HG03342 (cell line): ENCODE measurements around the gene IGBP1.
A peak's percentile ranks its signal among the peaks of the same experiment; 100 is the strongest.
"Not testable (repeated sequence)": the region's sequence is repeated elsewhere in the genome, so short reads cannot be mapped to it uniquely, and the experiment has no call there.

Experiments
- ATAC-seq: cut with Tn5 transposase; IDR thresholded peaks from one replicate; pipeline ENCODE4 v1.9.1; 2021; ENCODE audit warnings: mild to moderate bottlenecking, moderate library complexity; ENCODE audit not compliant: unreplicated experiment

The IGBP1 gene

GRCh38 chrX:70166601-70167590 is 33.6 kb downstream of the IGBP1 start:
- no peak for ATAC-seq

- ATAC-seq, result no peak
Measured at GRCh38 chrX:70168238-70169188, 35.3 kb downstream of the IGBP1 start.

- ATAC-seq, result no peak
Measured at GRCh38 chrX:70169281-70169680, 36.0 kb downstream of the IGBP1 start.

GRCh38 chrX:70171624-70172023 is 38.4 kb downstream of the IGBP1 start:
- no peak for ATAC-seq

GRCh38 chrX:70172221-70172620 is 39.0 kb downstream of the IGBP1 start:
- no peak for ATAC-seq

GRCh38 chrX:70172964-70173363 is 39.7 kb downstream of the IGBP1 start:
- ATAC-seq, result no peak

GRCh38 chrX:70174754-70175153 is 41.5 kb downstream of the IGBP1 start:
- ATAC-seq, result no peak

- no peak for ATAC-seq
Measured at GRCh38 chrX:70175338-70175737, 42.1 kb downstream of the IGBP1 start.

- ATAC-seq, result no peak
Measured at GRCh38 chrX:70176938-70177533, 43.8 kb downstream of the IGBP1 start, which contains the start of gene DGAT2L6. Gene DGAT2L6 (plus strand): TSS chrX:70177483. CDS start chrX:70177583, 100 bp downstream.

- ATAC-seq, result no peak
Measured at GRCh38 chrX:70183091-70183490, 49.8 kb downstream of the IGBP1 start.

- no peak for ATAC-seq
Measured at GRCh38 chrX:70190225-70190624, 57.0 kb downstream of the IGBP1 start.

- peak; percentile 77 for ATAC-seq
Measured at GRCh38 chrX:70196961-70197720, 63.9 kb downstream of the IGBP1 start.

GRCh38 chrX:70201732-70202131 is 68.5 kb downstream of the IGBP1 start:
- no peak for ATAC-seq

GRCh38 chrX:70208479-70208878 is 75.2 kb downstream of the IGBP1 start:
- no peak for ATAC-seq

GRCh38 chrX:70209570-70209969 is 76.3 kb downstream of the IGBP1 start:
- ATAC-seq, result not testable (repeated sequence)
